ENCODE measurements around the gene HOXB2.

GRCh38 chr17:48582750-48583069, 37.8 kb upstream of the HOXB2 start:
- TF ChIP-seq CTCF (IDR thresholded peaks at IDR 0.05; ENCODE audit: poor library complexity) (no peak), EZH2phosphoT487 (IDR thresholded peaks at IDR 0.05; ENCODE audit: low read depth, severe bottlenecking, unreplicated experiment) (no peak), EZH2 (IDR thresholded peaks at IDR 0.05; ENCODE audit: borderline replicate concordance) (no peak)
